GM12878 (cell line): Measurements from ENCODE around the gene RAD51B. TPM values are rescaled to one million over a fixed set of nuclear protein-coding genes. Genes with fewer than 3 reads are reported as not detected.

Source experiments
- ATAC-seq: fragments of 200-7000 bp; cut with Tn5 transposase; 3 replicates; pipeline ENCODE4 v1.9.1; 2020; ENCODE audit warnings: mild to moderate bottlenecking, moderate library complexity
- BruUV-seq: library from RNA; stranded (reverse); fragments of 400-500 nt; replicated peaks from 2 replicates; lab custom pipeline; 2021; lab: Mats Ljungman, UMichigan
- CTCF ChIA-PET: fragments of 300-600 bp; sonication (Branson Sonifier 250); formaldehyde crosslinking; extraction: SDS; loops from one replicate; lab custom pipeline; 2021; ENCODE audit warnings: inconsistent platforms; lab: Yijun Ruan, JAX
- POLR2A ChIA-PET: fragments of 350-600 bp; formaldehyde crosslinking; extraction: SDS; loops from one replicate; lab custom pipeline; 2021; ENCODE audit warnings: inconsistent platforms; lab: Charles Lee
- RAD21 ChIA-PET: fragments of 300-600 bp; sonication (Branson Sonifier 250); formaldehyde crosslinking; loops from one replicate; lab custom pipeline; 2023; ENCODE audit warnings: antibody characterized with exemption; ENCODE audit not compliant: unreplicated experiment; lab: Charles Lee
- SMC1A ChIA-PET: fragments of 300-600 bp; sonication (Branson Sonifier 250); formaldehyde crosslinking; loops from one replicate; lab custom pipeline; 2023; ENCODE audit not compliant: unreplicated experiment, uncharacterized antibody; lab: Charles Lee
- DNase-seq: peaks from one replicate; pipeline ENCODE4 v3.0.0-alpha.2; 2011; ENCODE audit warnings: low read depth, low spot score
- FAIRE-seq: peaks from 3 replicates; lab custom pipeline; 2011; peaks lifted over from hg19 to GRCh38; lab: Jason Lieb, UNC
- H2AFZ ChIP-seq: 2 replicates; pipeline ENCODE4 v1.6.0; 2011; ENCODE audit warnings: low read depth, low read length, control low read depth; ENCODE audit not compliant: control insufficient read depth
- H3K27ac ChIP-seq: 2 replicates; pipeline ENCODE4 v1.5.1; 2011; ENCODE audit warnings: control low read depth; ENCODE audit not compliant: control insufficient read depth, insufficient read depth
- H3K27me3 ChIP-seq, 2 experiments: replicated peaks in 1 of 2; 2 replicates each; pipeline versions ENCODE4 v1.6.0 to v1.6.1; 2011; ENCODE audit warnings: low read length in 1 of 2; ENCODE audit not compliant: control insufficient read depth in 2 of 2, insufficient read depth in 2 of 2
- H3K36me3 ChIP-seq, 2 experiments: 2 replicates each; pipeline ENCODE4 v1.5.1; 2011; ENCODE audit warnings: low read length in 1 of 2; ENCODE audit not compliant: control insufficient read depth in 2 of 2, insufficient read depth in 2 of 2
- H3K4me1 ChIP-seq: 2 replicates; pipeline ENCODE4 v1.6.1; 2011; ENCODE audit warnings: mild to moderate bottlenecking, low read length, moderate library complexity, mixed read lengths; ENCODE audit not compliant: control insufficient read depth, insufficient read depth
- H3K4me2 ChIP-seq: 2 replicates; pipeline ENCODE4 v1.6.0; 2011; ENCODE audit warnings: control low read depth; ENCODE audit not compliant: control insufficient read depth, insufficient read depth
- H3K4me3 ChIP-seq: fragments of 200-600 bp; sonication (generic); 2 replicates; pipeline ENCODE4 v1.5.1; 2016
- H3K79me2 ChIP-seq: 2 replicates; pipeline ENCODE4 v1.6.0; 2011; ENCODE audit warnings: low read length; ENCODE audit not compliant: control insufficient read depth, insufficient read depth
- H3K9ac ChIP-seq: 2 replicates; pipeline ENCODE4 v1.8.0; 2011; ENCODE audit warnings: low read length, control low read depth, mixed read lengths; ENCODE audit not compliant: control insufficient read depth, insufficient read depth
- H3K9me3 ChIP-seq: replicated peaks from 3 replicates; pipeline ENCODE4 v1.5.1; 2011; ENCODE audit warnings: mild to moderate bottlenecking, low read length; ENCODE audit not compliant: control insufficient read depth, insufficient read depth
- H4K20me1 ChIP-seq: 2 replicates; pipeline ENCODE4 v1.6.0; 2011; ENCODE audit not compliant: control insufficient read depth, insufficient read depth
- ATF2 ChIP-seq: IDR thresholded peaks from 2 replicates; pipeline ENCODE4 v1.6.1; 2012; ENCODE audit warnings: low read length, inconsistent platforms
- CEBPZ ChIP-seq: fragments of 150-350 bp; IDR thresholded peaks from 2 replicates; pipeline ENCODE4 v1.6.1; 2016; ENCODE audit warnings: low read depth, low read length
- CHD2 ChIP-seq: IDR thresholded peaks from 2 replicates; pipeline ENCODE4 v1.6.1; 2011; ENCODE audit warnings: low read depth, low read length, improper control_type of control experiment, borderline replicate concordance
- EED ChIP-seq: sonication (generic); IDR thresholded peaks from 2 replicates; pipeline ENCODE4 v1.6.1; 2016; ENCODE audit warnings: antibody characterized with exemption, low read depth
- FOXM1 ChIP-seq: IDR thresholded peaks from 2 replicates; pipeline ENCODE4 v1.6.1; 2012; ENCODE audit warnings: low read depth, mild to moderate bottlenecking, inconsistent platforms, low read length, moderate library complexity
- HDAC2 ChIP-seq: fragments of 200-600 bp; sonication (generic); IDR thresholded peaks from 2 replicates; pipeline ENCODE4 v1.6.1; 2017
- IKZF2 ChIP-seq, 2 experiments: fragments of 450-650 bp; IDR thresholded peaks; 2 replicates each; pipeline ENCODE4 v1.6.1; 2017; ENCODE audit warnings: mild to moderate bottlenecking in 2 of 2, moderate library complexity in 2 of 2
- MAX ChIP-seq: IDR thresholded peaks from 2 replicates; pipeline ENCODE4 v1.6.1; 2012; ENCODE audit warnings: low read depth, low read length, improper control_type of control experiment
- MYB ChIP-seq: fragments of 150-350 bp; IDR thresholded peaks from 2 replicates; pipeline ENCODE4 v1.6.1; 2014; ENCODE audit warnings: mild to moderate bottlenecking, low read depth, low read length, borderline replicate concordance
- RELB ChIP-seq: fragments of 450-650 bp; IDR thresholded peaks from 2 replicates; pipeline ENCODE4 v1.6.1; 2017; ENCODE audit warnings: low read depth, mild to moderate bottlenecking, moderate library complexity
- RUNX3 ChIP-seq: IDR thresholded peaks from 2 replicates; pipeline ENCODE4 v1.6.1; 2012; ENCODE audit warnings: low read length, inconsistent platforms
- SMAD5 ChIP-seq: IDR thresholded peaks from 2 replicates; pipeline ENCODE4 v1.6.1; 2016; ENCODE audit warnings: antibody characterized with exemption, low read depth
- SP1 ChIP-seq: IDR thresholded peaks from one replicate; pipeline ENCODE4 v1.6.1; 2011; ENCODE audit warnings: low read depth, low read length
- SPI1 ChIP-seq: IDR thresholded peaks from 2 replicates; pipeline ENCODE4 v1.6.1; 2011; ENCODE audit warnings: low read depth, mild to moderate bottlenecking, low read length, moderate library complexity, borderline replicate concordance; ENCODE audit not compliant: insufficient read depth
- ZNF384 ChIP-seq: IDR thresholded peaks from 2 replicates; pipeline ENCODE4 v1.6.1; 2012; ENCODE audit warnings: low read depth, mild to moderate bottlenecking, low read length, improper control_type of control experiment, borderline replicate concordance
- WGBS: methylation state at CpG from one replicate; pipeline ENCODE4 v1.1.6; 2016; ENCODE audit warnings: low lambda C conversion rate; ENCODE audit not compliant: insufficient replicate concordance, insufficient coverage; ENCODE audit errors: missing lambda C conversion rate; 5-methylcytosine and 5-hydroxymethylcytosine counted together
- in situ Hi-C: fragments of 300-500 bp; cut with MboI; formaldehyde crosslinking; loops from 9 replicates; pipeline ENCODE4 v1.14.3; 2018; ENCODE audit warnings: mixed read lengths
- intact Hi-C: fragments of 100-400 bp; cut with micrococcal nuclease; formaldehyde crosslinking; loops from one replicate; pipeline ENCODE4 v1.14.2; 2022; ENCODE audit not compliant: unreplicated experiment
- polyA plus RNA-seq, 11 experiments: library from polyadenylated mRNA; depleted of rRNA in 4 of 11; unstranded in 6 of 11; stranded (reverse) in 5 of 11; fragments of >200 nt; fragmentation: Nextera tagmentation in 4 of 11; fragmentation: Illumina TruSeq in 1 of 11; extraction: Ambion mirVana in 4 of 11; extraction: Trizol in 1 of 11; gene quantifications; 1 replicate in 1 of 11; 2 replicates in 10 of 11; pipeline versions ENCODE4 v1.2.1 to v1.2.3, GENCODE V29; 2011 to 2016; ENCODE audit warnings: inconsistent platforms in 2 of 11, missing spikeins in 2 of 11, low read depth in 1 of 11
- total RNA-seq, 4 experiments: library from RNA; depleted of rRNA in 3 of 4; stranded (reverse); fragments of >200 nt in 3 of 4; fragmentation: Illumina TruSeq in 1 of 4; extraction: Trizol in 1 of 4; gene quantifications; 2 replicates each; pipeline versions ENCODE4 v1.2.1 to v1.2.3, GENCODE V29; 2013 to 2021

RAD51B gene
- total and polyA plus RNA-seq, 10 of the 15 experiments (the other 5 are each of a cell fraction or from before 2014, with no cell fraction given), result 9.8 to 26.8 (median 21.3) TPM

GRCh38 chr14:68682166-68683103 is 862.9 kb downstream of the RAD51B start:
- Histone ChIP-seq H3K79me2 (no peaks in the 10 kb centered on the region), H3K36me3 (no peaks in the 10 kb centered on the region), H3K27me3 (no peaks in the 10 kb centered on the region), H3K27ac (peak overlapping the region; percentile 49; the same call in 1 of the 2 replicates), H2AFZ (peak overlapping the region; percentile 35; the same call in 1 of the 2 replicates), H3K4me3 (no peak overlapping the region), H3K9me3 (no peaks in the 10 kb centered on the region), H3K9ac (no peak overlapping the region; the same call in 1 of the 2 replicates), H3K4me2 (peak overlapping the region; percentile 54; the same call in 1 of the 2 replicates), H4K20me1 (no peaks in the 10 kb centered on the region), H3K4me1 (peaks cover 38% of the 10 kb centered on the region)
- intact Hi-C loops, result loop anchor here (10.0 kb wide), 2 partner anchors 168 to 398 kb away; no protein-coding TSS in a partner anchor
- no TSS peak for BruUV-seq
- CTCF ChIA-PET, result interaction anchor here (0.7 to 1.3 kb wide), 7 partner anchors 12 to 285 kb away, joined by 3 to 4 read pairs (median 4); no protein-coding TSS in a partner anchor
- no peak for FAIRE-seq
- DNase-seq, result peak; percentile 48
- POLR2A ChIA-PET, result interaction anchor here (0.6 to 1.4 kb wide), 14 partner anchors 10 to 596 kb away, joined by 3 to 7 read pairs (median 4); partner anchors contain the start of gene ZFP36L1
- in situ Hi-C loops, result loop anchor here (10.0 kb wide), 1 partner anchor 428 kb away; no protein-coding TSS in a partner anchor
- peak; percentile 12; the same call in 1 of the 3 replicates for ATAC-seq
- 42% methylated on average over 13 of the region's 15 CpGs for WGBS
- RAD21 ChIA-PET, result interaction anchor here (0.7 to 3.5 kb wide), 19 partner anchors 13 to 665 kb away, joined by 3 to 23 read pairs (median 4); no protein-coding TSS in a partner anchor
- SMC1A ChIA-PET, result interaction anchor here (0.7 to 5.1 kb wide), 24 partner anchors 9 to 435 kb away, joined by 3 to 34 read pairs (median 4); no protein-coding TSS in a partner anchor
- TF ChIP-seq HDAC2 (no peak), CHD2 (no peak), CEBPZ (no peak), ATF2 (peak; percentile 51; the same call in 1 of the 2 replicates), FOXM1 (peak; percentile 64; the same call in 1 of the 2 replicates), MAX (no peak), IKZF2 (IDR thresholded peaks at IDR 0.05) (peak in 1 of 2 experiments; percentile 42; a peak in 1 of 4 replicates), MYB (no peak), EED (0 out of 2 replicates have a peak, but pooled peaks have one; percentile 36), SMAD5 (no peak), ZNF384 (peak; percentile 90), RELB (no peak), SP1 (peak; percentile 31), RUNX3 (0 out of 2 replicates have a peak, but pooled peaks have one; percentile 42), SPI1 (peak; percentile 10; the same call in 1 of the 2 replicates)
